Spleen (tissue), 11 donors: ENCODE data around the gene CDH13. TPM values are rescaled to one million over a fixed set of nuclear protein-coding genes. Genes with fewer than 3 reads are reported as not detected.

ENCODE experiments used
- DNase-seq: peaks from one replicate; pipeline ENCODE4 v3.0.0-alpha.2; 2020
- H3K27ac ChIP-seq, 8 donors: fragments of 200-600 bp; sonication (generic) in 7 of 8; 1 replicate in 4 of 8; 2 replicates in 4 of 8; pipeline versions ENCODE4 v1.5.0 to v1.8.0; 2016 to 2021; ENCODE audit warnings: inconsistent platforms in 4 of 8, mild to moderate bottlenecking in 4 of 8, moderate library complexity in 1 of 8
- H3K27me3 ChIP-seq, 7 donors: fragments of 200-600 bp; sonication (generic) in 6 of 7; replicated peaks in 1 of 7; 1 replicate in 4 of 7; 2 replicates in 3 of 7; pipeline versions ENCODE4 v1.5.0 to v1.8.0; 2016 to 2021; ENCODE audit warnings: inconsistent platforms in 3 of 7, mild to moderate bottlenecking in 1 of 7
- H3K36me3 ChIP-seq, 6 donors: fragments of 200-600 bp; sonication (generic) in 5 of 6; 1 replicate in 4 of 6; 2 replicates in 2 of 6; pipeline versions ENCODE4 v1.5.0 to v1.8.0; 2016 to 2021; ENCODE audit warnings: inconsistent platforms in 2 of 6
- H3K4me1 ChIP-seq, 6 donors: fragments of 200-600 bp; sonication (generic) in 5 of 6; 1 replicate in 3 of 6; 2 replicates in 3 of 6; pipeline versions ENCODE4 v1.5.0 to v1.8.0; 2016 to 2021; ENCODE audit warnings: inconsistent platforms in 3 of 6
- H3K4me3 ChIP-seq, 8 donors: fragments of 200-600 bp; sonication (generic) in 7 of 8; 1 replicate in 4 of 8; 2 replicates in 4 of 8; pipeline versions ENCODE4 v1.5.0 to v1.8.0; 2016 to 2021; ENCODE audit warnings: inconsistent platforms in 4 of 8, mild to moderate bottlenecking in 4 of 8, moderate library complexity in 2 of 8
- H3K9me3 ChIP-seq, 8 donors: fragments of 200-600 bp; sonication (generic) in 7 of 8; 1 replicate in 4 of 8; 2 replicates in 4 of 8; pipeline versions ENCODE4 v1.5.0 to v1.8.0; 2016 to 2021; ENCODE audit warnings: inconsistent platforms in 4 of 8
- POLR2A ChIP-seq, 3 donors: fragments of 450-650 bp; IDR thresholded peaks; one replicate each; pipeline ENCODE4 v1.5.1; 2017; ENCODE audit warnings: antibody characterized with exemption in 3 of 3, mild to moderate bottlenecking in 1 of 3
- POLR2AphosphoS5 ChIP-seq, 3 donors: sonication (generic); formaldehyde crosslinking; IDR thresholded peaks; one replicate each; pipeline ENCODE4 v1.5.1; 2017; ENCODE audit warnings: antibody characterized with exemption in 3 of 3
- WGBS, 5 donors: extraction: QIAGEN DNeasy Blood & Tissue Kit in 3 of 5; methylation state at CpG; one replicate each; pipeline versions ENCODE4 v1.1.5 to v1.1.7; 2013 to 2018; 5-methylcytosine and 5-hydroxymethylcytosine counted together
- intact Hi-C: fragments of 100-400 bp; cut with DNase I; formaldehyde crosslinking; loops from one replicate; pipeline ENCODE4 v1.15.0; 2023; ENCODE audit warnings: low total_unique reads
- polyA plus RNA-seq, 3 donors: library from polyadenylated mRNA; stranded (reverse); fragments of 200-250 nt; gene quantifications; one replicate each; pipeline ENCODE4 v1.2.1, GENCODE V29; 2013
- total RNA-seq, 7 donors: library from RNA; depleted of rRNA in 3 of 7; stranded (reverse); fragments of >200 nt in 3 of 7; fragmentation: NEBNext Ultra II Directional in 4 of 7; extraction: Animal tissue kit (Norgen Biotek cat#: 25700) in 4 of 7; gene quantifications; one replicate each; pipeline versions ENCODE4 v1.1.0 to v1.2.1, GENCODE V29; 2016 to 2021
- TF ChIP-seq, protein P1 (sequence below), 11 experiments: fragments of 200-600 bp in 7 of 11; fragments of 450-650 bp in 4 of 11; sonication (generic) in 4 of 11; IDR thresholded peaks in 8 of 11; conservative IDR thresholded peaks in 3 of 11; 1 replicate in 7 of 11; 2 replicates in 4 of 11; pipeline versions ENCODE4 v1.4.0 to v1.8.0; 2016 to 2021; ENCODE audit warnings: antibody characterized with exemption in 11 of 11, inconsistent platforms in 4 of 11, mild to moderate bottlenecking in 1 of 11
- donor health status: healthy with polysubstance abuse.
- donor health status: DM: no; HTN: no; CAD: no; lungs with moderate emphysema.
- donor health status: DM: no; HTN: no; CAD: no.
- donor health status: Bipolar disorder and iron deficiency.
- donor health status: healthy.
- donor health status: DM: no; HTN: no; CAD: no.
- donor health status: DM: yes; HTN: yes; CAD: no.

CDH13 gene
- total and polyA plus RNA-seq, 10 donors = 0.13 to 4.6 (median 1.1) TPM

DNA sequence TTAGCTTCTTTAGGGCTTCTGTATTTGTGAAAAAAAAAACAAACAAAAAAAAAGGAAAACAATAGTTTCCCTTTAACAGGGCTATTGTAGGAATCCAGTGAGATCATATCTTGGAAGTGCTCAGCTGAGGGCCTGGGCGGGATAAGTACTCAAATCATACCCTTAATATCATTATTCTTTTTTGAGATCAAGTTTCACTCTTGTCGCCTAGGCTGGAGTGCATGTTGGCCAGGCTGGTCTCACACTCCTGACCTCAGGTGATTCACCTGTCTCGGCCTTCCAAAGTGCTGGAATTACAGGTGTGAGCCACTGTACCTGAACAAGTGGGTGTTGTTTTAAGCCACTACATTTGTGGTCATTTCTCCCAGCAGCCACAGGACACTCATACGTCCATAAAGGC, 87.0 kb downstream of the CDH13 start:
- TF ChIP-seq POLR2A (IDR thresholded peaks at IDR 0.05) (no peak), POLR2AphosphoS5 (IDR thresholded peaks at IDR 0.05) (no peak)
- TF ChIP-seq, protein P1, sequence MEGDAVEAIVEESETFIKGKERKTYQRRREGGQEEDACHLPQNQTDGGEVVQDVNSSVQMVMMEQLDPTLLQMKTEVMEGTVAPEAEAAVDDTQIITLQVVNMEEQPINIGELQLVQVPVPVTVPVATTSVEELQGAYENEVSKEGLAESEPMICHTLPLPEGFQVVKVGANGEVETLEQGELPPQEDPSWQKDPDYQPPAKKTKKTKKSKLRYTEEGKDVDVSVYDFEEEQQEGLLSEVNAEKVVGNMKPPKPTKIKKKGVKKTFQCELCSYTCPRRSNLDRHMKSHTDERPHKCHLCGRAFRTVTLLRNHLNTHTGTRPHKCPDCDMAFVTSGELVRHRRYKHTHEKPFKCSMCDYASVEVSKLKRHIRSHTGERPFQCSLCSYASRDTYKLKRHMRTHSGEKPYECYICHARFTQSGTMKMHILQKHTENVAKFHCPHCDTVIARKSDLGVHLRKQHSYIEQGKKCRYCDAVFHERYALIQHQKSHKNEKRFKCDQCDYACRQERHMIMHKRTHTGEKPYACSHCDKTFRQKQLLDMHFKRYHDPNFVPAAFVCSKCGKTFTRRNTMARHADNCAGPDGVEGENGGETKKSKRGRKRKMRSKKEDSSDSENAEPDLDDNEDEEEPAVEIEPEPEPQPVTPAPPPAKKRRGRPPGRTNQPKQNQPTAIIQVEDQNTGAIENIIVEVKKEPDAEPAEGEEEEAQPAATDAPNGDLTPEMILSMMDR (IDR thresholded peaks at IDR 0.05 in 8 of 11, conservative IDR thresholded peaks at IDR 0.05 in 3 of 11) = no peak
- Histone ChIP-seq H3K27ac (no peak overlapping the region), H3K9me3 (no peaks in the 10 kb centered on the region), H3K36me3 (no peaks in the 10 kb centered on the region), H3K27me3 (peaks cover 0 to 17% (median 0%) of the 10 kb centered on the region in 7 donors), H3K4me1 (no peaks in the 10 kb centered on the region), H3K4me3 (no peak overlapping the region)
- intact Hi-C loops = no loop called here
- DNase-seq = no peak
- 77 to 93% (median 85%) methylated on average over 4 of the region's 4 CpGs for WGBS, 5 donors

DNA sequence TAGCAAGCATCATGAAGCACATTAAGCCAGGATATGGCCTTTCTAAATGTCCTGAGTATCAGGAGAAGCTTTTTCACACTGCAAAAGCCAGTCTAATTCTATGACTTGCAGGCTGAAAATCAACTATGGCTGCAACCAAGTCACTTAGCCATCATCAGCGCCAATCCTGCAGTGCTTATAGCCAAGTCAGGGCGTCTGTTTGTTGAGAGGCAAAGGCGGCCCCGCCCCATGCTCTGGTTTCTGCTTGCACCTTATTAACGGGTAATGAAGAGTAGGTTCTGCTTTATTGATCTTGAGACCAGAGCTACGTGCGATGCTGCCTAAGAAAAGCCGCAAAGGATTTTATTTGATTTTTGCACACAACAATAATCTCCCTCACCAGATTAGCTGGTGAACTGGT, 88.4 kb downstream of the CDH13 start:
- H3K9me3 ChIP-seq = no peaks in the 10 kb centered on the region
- no peaks in the 10 kb centered on the region for H3K4me1 ChIP-seq
- 89 to 91% (median 90%) methylated on average over 8 of the region's 8 CpGs for WGBS, 5 donors
- no peaks in the 10 kb centered on the region for H3K36me3 ChIP-seq
- H3K27ac ChIP-seq = no peak overlapping the region
- peaks cover 0 to 17% (median 0%) of the 10 kb centered on the region in 7 donors for H3K27me3 ChIP-seq
- no peak overlapping the region for H3K4me3 ChIP-seq
- intact Hi-C loops = no loop called here
- no peak for DNase-seq
- TF ChIP-seq, protein P1 (IDR thresholded peaks at IDR 0.05 in 8 of 11, conservative IDR thresholded peaks at IDR 0.05 in 3 of 11) = no peak
- TF ChIP-seq POLR2AphosphoS5 (IDR thresholded peaks at IDR 0.05) (no peak), POLR2A (IDR thresholded peaks at IDR 0.05) (no peak)

- Histone ChIP-seq H3K36me3 (no peaks in the 10 kb centered on the region), H3K9me3 (no peaks in the 10 kb centered on the region), H3K4me1 (no peaks in the 10 kb centered on the region), H3K27me3 (peaks cover 0 to 17% (median 0%) of the 10 kb centered on the region in 7 donors), H3K4me3 (no peak overlapping the region), H3K27ac (no peak overlapping the region)
- intact Hi-C loops = no loop called here
- 54 to 78% (median 59%) methylated on average over 3 of the region's 3 CpGs for WGBS, 5 donors
- TF ChIP-seq POLR2AphosphoS5 (IDR thresholded peaks at IDR 0.05) (no peak), POLR2A (IDR thresholded peaks at IDR 0.05) (no peak)
- TF ChIP-seq, protein P1 (IDR thresholded peaks at IDR 0.05 in 8 of 11, conservative IDR thresholded peaks at IDR 0.05 in 3 of 11) = no peak
- DNase-seq = no peak
These were observed 89.1 kb downstream of the CDH13 start for GRCh38 chr16:82715833-82716232.

DNA sequence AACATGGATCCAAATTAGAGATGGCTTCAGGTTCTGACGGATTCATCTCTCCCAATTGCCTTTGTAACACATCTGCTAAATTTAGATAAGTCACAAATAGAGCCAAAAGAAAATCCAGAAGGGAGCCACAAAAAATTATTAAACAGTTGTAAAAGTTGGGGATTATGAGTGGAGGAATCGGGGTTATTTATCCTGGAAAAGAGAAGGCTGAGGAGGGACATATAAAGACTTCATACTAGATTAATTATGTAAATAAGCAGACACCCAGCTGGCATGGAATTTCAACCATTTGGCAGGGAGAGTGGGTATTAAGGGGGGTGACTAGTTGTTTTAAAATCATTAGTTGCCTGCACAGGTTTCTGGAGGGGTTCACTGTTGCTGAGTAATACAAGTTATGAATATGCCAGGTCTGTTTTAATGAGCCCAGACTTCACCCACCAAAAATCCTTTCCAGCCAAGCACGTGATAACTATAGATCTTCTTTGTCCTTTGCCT, 89.6 kb downstream of the CDH13 start:
- no peak for DNase-seq
- TF ChIP-seq POLR2AphosphoS5 (IDR thresholded peaks at IDR 0.05) = no peak
- Histone ChIP-seq H3K36me3 (no peaks in the 10 kb centered on the region), H3K9me3 (no peaks in the 10 kb centered on the region), H3K27ac (no peak overlapping the region), H3K4me1 (no peaks in the 10 kb centered on the region), H3K27me3 (peaks cover 0 to 17% (median 0%) of the 10 kb centered on the region in 7 donors), H3K4me3 (no peak overlapping the region)
- intact Hi-C loops = no loop called here
- WGBS, 5 donors = 76 to 88% (median 81%) methylated on average over 3 of the region's 3 CpGs

GRCh38 chr16:82720414-82720813, 93.6 kb downstream of the CDH13 start:
- DNase-seq = no peak
- TF ChIP-seq, protein P1 (IDR thresholded peaks at IDR 0.05 in 8 of 11, conservative IDR thresholded peaks at IDR 0.05 in 3 of 11) = no peak
- no peak for TF ChIP-seq POLR2A (IDR thresholded peaks at IDR 0.05)
- no peak for TF ChIP-seq POLR2AphosphoS5 (IDR thresholded peaks at IDR 0.05)
- H3K36me3 ChIP-seq = no peaks in the 10 kb centered on the region
- 74 to 81% (median 79%) methylated on average over 3 of the region's 3 CpGs for WGBS, 5 donors
- no peak overlapping the region for H3K27ac ChIP-seq
- peaks cover 0 to 17% (median 0%) of the 10 kb centered on the region in 7 donors for H3K27me3 ChIP-seq
- no peaks in the 10 kb centered on the region for H3K9me3 ChIP-seq
- no peaks in the 10 kb centered on the region for H3K4me1 ChIP-seq
- H3K4me3 ChIP-seq = no peak overlapping the region
- intact Hi-C loops = no loop called here
